A549 (cell line): ENCODE measurements around the gene PWP1. TPM values are rescaled to one million over a fixed set of nuclear protein-coding genes. Genes with fewer than 3 reads are reported as not detected.

Experiments
- ATAC-seq, 2 experiments: fragments of 200-7000 bp in 1 of 2; fragments of >200 bp in 1 of 2; cut with Nextera tagmentation in 1 of 2; cut with Tn5 transposase in 1 of 2; 3 replicates each; pipeline versions ENCODE4 v1.8.0 to v1.9.1; 2018 to 2020; ENCODE audit warnings: mild to moderate bottlenecking in 1 of 2, moderate library complexity in 1 of 2
- CTCF ChIA-PET: fragments of 300-600 bp; sonication (Branson Sonifier 250); formaldehyde crosslinking; extraction: SDS; loops from one replicate; lab custom pipeline; 2021; ENCODE audit warnings: antibody characterized with exemption, inconsistent platforms; lab: Yijun Ruan, JAX
- POLR2A ChIA-PET: fragments of 350-600 bp; formaldehyde crosslinking; extraction: SDS; loops from one replicate; lab custom pipeline; 2021; ENCODE audit warnings: antibody characterized with exemption, inconsistent platforms; lab: Yijun Ruan, JAX
- DNase-seq, 2 experiments: peaks; one replicate each; pipeline versions ENCODE4 v3.0.0 to v3.0.0-alpha.2; 2011 to 2016; ENCODE audit warnings: low read depth in 1 of 2, low spot score in 1 of 2
- FAIRE-seq: peaks from 2 replicates; lab custom pipeline; 2011; peaks lifted over from hg19 to GRCh38; lab: Jason Lieb, UNC
- H3K27ac ChIP-seq, 2 experiments: fragments of >200 bp; sonication (Bioruptor Twin); formaldehyde crosslinking; 3 replicates each; pipeline ENCODE4 v1.5.1; 2016 to 2017
- H3K4me1 ChIP-seq: fragments of >200 bp; sonication (Bioruptor Twin); formaldehyde crosslinking; 3 replicates; pipeline ENCODE4 v1.6.1; 2016
- H3K4me2 ChIP-seq: fragments of >200 bp; sonication (Bioruptor Twin); formaldehyde crosslinking; 3 replicates; pipeline ENCODE4 v1.6.1; 2016
- H3K4me3 ChIP-seq: fragments of >200 bp; sonication (Bioruptor Twin); formaldehyde crosslinking; 3 replicates; pipeline ENCODE4 v1.5.1; 2016
- H3K9me3 ChIP-seq: fragments of >200 bp; sonication (Bioruptor Twin); formaldehyde crosslinking; 3 replicates; pipeline ENCODE4 v1.6.1; 2016
- ATOH8 ChIP-seq: fragments of 250-450 bp; sonication (Bioruptor Pico); IDR thresholded peaks from 2 replicates; pipeline ENCODE4 v1.5.0; 2020; ENCODE audit warnings: low read depth, mild to moderate bottlenecking, moderate library complexity
- BCL3 ChIP-seq: fragments of >200 bp; sonication (Bioruptor Twin); formaldehyde crosslinking; IDR thresholded peaks from 3 replicates; pipeline ENCODE4 v1.6.1; 2016
- BHLHE40 ChIP-seq: IDR thresholded peaks from 2 replicates; pipeline ENCODE4 v1.6.1; 2012; ENCODE audit warnings: low read depth, low read length, inconsistent platforms
- CHD2 ChIP-seq: fragments of 150-350 bp; IDR thresholded peaks from 2 replicates; pipeline ENCODE4 v1.6.1; 2014; ENCODE audit warnings: low read length; ENCODE audit not compliant: partially characterized antibody
- CHD4 ChIP-seq: fragments of 200-600 bp; sonication (generic); IDR thresholded peaks from 2 replicates; pipeline ENCODE4 v1.6.1; 2016; ENCODE audit warnings: antibody characterized with exemption, mild to moderate bottlenecking, borderline replicate concordance
- EP300 ChIP-seq, 2 experiments: fragments of >200 bp; sonication (Bioruptor Twin); formaldehyde crosslinking; IDR thresholded peaks; 2 replicates in 1 of 2; 3 replicates in 1 of 2; pipeline ENCODE4 v1.6.1; 2016 to 2017
- HMGXB4 ChIP-seq: fragments of 250-450 bp; sonication (Bioruptor Pico); IDR thresholded peaks from 2 replicates; pipeline ENCODE4 v1.5.0; 2021; ENCODE audit warnings: mild to moderate bottlenecking, moderate library complexity, borderline replicate concordance
- HOXA7 ChIP-seq: fragments of 250-450 bp; sonication (Bioruptor Pico); IDR thresholded peaks from 2 replicates; pipeline ENCODE4 v1.5.0; 2020; ENCODE audit warnings: mild to moderate bottlenecking, moderate library complexity
- JUN ChIP-seq, 2 experiments: fragments of >200 bp; sonication (Bioruptor Twin); formaldehyde crosslinking; IDR thresholded peaks; 2 replicates in 1 of 2; 3 replicates in 1 of 2; pipeline ENCODE4 v1.6.1; 2016 to 2017
- KDM5A ChIP-seq: fragments of 200-600 bp; sonication (generic); IDR thresholded peaks from 2 replicates; pipeline ENCODE4 v1.6.1; 2016; ENCODE audit warnings: antibody characterized with exemption, mild to moderate bottlenecking
- MAFK ChIP-seq: fragments of 450-650 bp; IDR thresholded peaks from 2 replicates; pipeline ENCODE4 v1.6.1; 2014; ENCODE audit not compliant: partially characterized antibody
- MAX ChIP-seq: IDR thresholded peaks from 2 replicates; pipeline ENCODE4 v1.6.1; 2012
- MAZ ChIP-seq: fragments of 150-350 bp; IDR thresholded peaks from 2 replicates; pipeline ENCODE4 v1.6.1; 2014; ENCODE audit warnings: antibody characterized with exemption, low read depth, low read length, borderline replicate concordance
- MYC ChIP-seq: IDR thresholded peaks from 2 replicates; pipeline ENCODE4 v1.6.1; 2012; ENCODE audit warnings: mild to moderate bottlenecking, inconsistent platforms, low read length, improper control_type of control experiment, borderline replicate concordance
- NR3C1 ChIP-seq: fragments of >200 bp; sonication (Bioruptor Twin); formaldehyde crosslinking; IDR thresholded peaks from 3 replicates; pipeline ENCODE4 v1.6.1; 2017
- RAD21 ChIP-seq, 2 experiments: fragments of >200 bp in 1 of 2; sonication (Bioruptor Twin) in 1 of 2; formaldehyde crosslinking in 1 of 2; IDR thresholded peaks in 1 of 2; conservative IDR thresholded peaks in 1 of 2; 2 replicates in 1 of 2; 3 replicates in 1 of 2; pipeline ENCODE4 v1.6.1; 2012 to 2018; ENCODE audit warnings: inconsistent platforms in 1 of 2
- RNF2 ChIP-seq: fragments of 200-600 bp; sonication (generic); IDR thresholded peaks from 2 replicates; pipeline ENCODE4 v1.6.1; 2016; ENCODE audit warnings: low read depth, mild to moderate bottlenecking, antibody characterized with exemption, moderate library complexity, borderline replicate concordance
- SMC3 ChIP-seq: fragments of >200 bp; sonication (Bioruptor Twin); formaldehyde crosslinking; IDR thresholded peaks from 3 replicates; pipeline ENCODE4 v1.6.1; 2018; ENCODE audit warnings: inconsistent platforms
- SREBF2 ChIP-seq: fragments of 450-650 bp; IDR thresholded peaks from 2 replicates; pipeline ENCODE4 v1.6.1; 2014; ENCODE audit warnings: mild to moderate bottlenecking, moderate library complexity
- ZFP36 ChIP-seq: fragments of 450-650 bp; IDR thresholded peaks from 2 replicates; pipeline ENCODE4 v1.6.1; 2014; ENCODE audit warnings: borderline replicate concordance; ENCODE audit not compliant: partially characterized antibody
- WGBS: methylation state at CpG from one replicate; pipeline ENCODE4 v1.1.6; 2017; ENCODE audit errors: missing lambda C conversion rate; 5-methylcytosine and 5-hydroxymethylcytosine counted together
- polyA plus RNA-seq, 4 experiments: library from polyadenylated mRNA; depleted of rRNA in 3 of 4; stranded (reverse); fragments of >200 nt; fragmentation: RNase III in 1 of 4; extraction: RNeasy Plus Mini Kit Qiagen cat#74134 plus additional on column Dnase treatment in 1 of 4; gene quantifications; 2 replicates in 3 of 4; 3 replicates in 1 of 4; pipeline ENCODE4 v1.2.3, GENCODE V29; 2011 to 2017

Gene PWP1
- polyA plus RNA-seq, 2 of the 4 experiments (the other 2 are of a cell fraction), result 132 to 191 TPM

- TF ChIP-seq MAX, result peak; percentile 60
- TF ChIP-seq MAZ, result no peak
- TF ChIP-seq ATOH8 (CRISPR knock-in tag), result no peak
- no peak for TF ChIP-seq CHD4
- TF ChIP-seq HMGXB4, result no peak
- peak; percentile 55 for TF ChIP-seq CHD2
- peak; percentile 2 for TF ChIP-seq MAFK
- TF ChIP-seq BHLHE40, result no peak
- TF ChIP-seq RAD21 (conservative IDR thresholded peaks at IDR 0.05 in 1 of 2, IDR thresholded peaks at IDR 0.05 in 1 of 2), result peak; percentile 52 to 73; a peak in 4 of 5 replicates
- no peak for TF ChIP-seq HOXA7 (CRISPR knock-in tag)
- TF ChIP-seq SREBF2, result no peak
- no peak for TF ChIP-seq NR3C1
- TF ChIP-seq SMC3, result peak; percentile 41; the same call in 2 of the 3 replicates
- peak; percentile 92 for TF ChIP-seq BCL3
- peak; percentile 45 to 82; a peak in 4 of 5 replicates for TF ChIP-seq JUN (IDR thresholded peaks at IDR 0.05)
- peak; percentile 91 for TF ChIP-seq MYC
- TF ChIP-seq ZFP36, result no peak
Measured at GRCh38 chr12:107760809-107761501, 75.4 kb downstream of the PWP1 start, which contains the start of gene PRDM4 (continued).

- no peak for FAIRE-seq
- Histone ChIP-seq H3K9me3 (no peaks in the 10 kb centered on the region), H3K4me2 (peak overlapping the region; percentile 96), H3K4me1 (peaks cover 14% of the 10 kb centered on the region), H3K4me3 (peak overlapping the region; percentile 90), H3K27ac (peak overlapping the region; percentile 91 to 96)
- CTCF ChIA-PET, result interaction anchor here (1.3 to 1.9 kb wide), 2 partner anchors 125 to 152 kb away, joined by 4 read pairs; no protein-coding TSS in a partner anchor
- whole genome bisulfite sequencing, result 21% methylated on average over 12 of the region's 12 CpGs
- DNase-seq, result no peak
- TF ChIP-seq KDM5A (no peak), RNF2 (no peak), EP300 (IDR thresholded peaks at IDR 0.05) (no peak)
- POLR2A ChIA-PET, result no interaction called here
- peak; percentile 6 to 34; a peak in 5 of 6 replicates for ATAC-seq
Measured at GRCh38 chr12:107761502-107761904, 75.9 kb downstream of the PWP1 start.

Other genes with a start within 250 kb of the PWP1 start
- 31.6 and 36.5 TPM in 2 replicates for gene PRDM4, start 75.3 kb downstream of the PWP1 start, polyA plus RNA-seq (2011; rRNA removed)
- gene PRDM4, start 75.3 kb downstream of the PWP1 start, polyA plus RNA-seq (2017; fragmentation: RNase III; extraction: RNeasy Plus Mini Kit Qiagen cat#74134 plus additional on column Dnase treatment), result 13.5 to 14.9 TPM (median 14.6 TPM) in 3 replicates
- gene ASCL4, start 88.9 kb downstream of the PWP1 start, polyA plus RNA-seq (2011; rRNA removed), result not detected in 2 replicates
- gene ASCL4, start 88.9 kb downstream of the PWP1 start, polyA plus RNA-seq (2017; fragmentation: RNase III; extraction: RNeasy Plus Mini Kit Qiagen cat#74134 plus additional on column Dnase treatment), result not detected in 3 replicates